KBM-7 (cell line): ENCODE data around the gene TMPRSS3.

Source experiments
- DNase-seq: peaks from one replicate; pipeline ENCODE4 v3.0.0-alpha.2; 2015
- in situ Hi-C: fragments of 300-500 bp; cut with MboI; formaldehyde crosslinking; loops from 2 replicates; pipeline ENCODE4 v1.14.3; 2020; ENCODE audit warnings: low sequenced_read_pairs, low pct_unique_long_range_greater_than_20kb, mixed read lengths

Gene TMPRSS3

DNA sequence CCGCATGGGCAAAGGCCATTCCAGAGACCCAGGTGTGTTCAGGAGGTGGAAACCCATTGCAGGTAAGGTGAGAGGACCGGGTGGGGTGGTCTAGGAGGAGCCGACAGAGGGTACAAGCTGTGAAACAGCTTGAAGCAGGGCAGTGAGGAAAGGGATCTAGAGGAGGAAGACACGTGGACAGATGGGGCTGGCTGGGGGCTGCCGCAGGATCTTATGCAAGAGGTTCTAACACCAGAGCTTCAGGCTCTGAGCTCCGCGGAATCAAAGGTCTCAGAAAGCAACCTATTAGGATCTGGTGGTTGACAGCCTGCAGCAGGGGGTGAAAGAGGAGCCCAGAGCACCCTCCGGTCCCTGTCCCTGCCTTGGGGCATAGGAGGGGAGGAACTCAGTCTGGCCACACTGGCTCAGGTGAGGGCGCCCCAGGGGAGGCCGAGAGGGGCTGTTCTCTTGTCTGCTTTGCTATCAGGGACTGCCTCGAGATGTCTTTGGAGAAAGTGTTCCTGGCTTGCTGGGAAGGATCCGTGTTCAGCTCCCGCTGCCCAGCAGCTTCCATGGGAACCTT, 31.5 kb downstream of the TMPRSS3 start:
- DNase-seq: no peak
- in situ Hi-C loops: no loop called here

DNA sequence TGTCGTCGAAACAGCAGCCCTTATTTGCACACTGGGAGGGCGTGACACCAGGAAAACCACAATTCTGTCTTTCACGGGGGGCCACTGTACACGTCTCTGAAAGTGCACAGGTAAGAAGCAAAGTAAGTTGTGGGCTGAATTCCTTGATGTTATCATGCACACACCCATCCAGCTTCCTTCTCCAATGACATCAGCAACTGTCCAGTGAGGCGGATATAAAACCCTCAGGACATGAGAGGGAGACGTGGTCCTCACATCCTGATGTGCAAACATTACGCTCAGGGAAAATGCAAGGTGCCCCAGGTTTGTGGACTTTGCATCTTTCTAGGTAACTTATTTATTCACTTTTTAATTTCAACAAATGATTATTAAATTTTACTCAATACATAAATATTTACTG, 32.5 kb downstream of the TMPRSS3 start:
- in situ Hi-C loops: no loop called here
- no peak for DNase-seq

DNA sequence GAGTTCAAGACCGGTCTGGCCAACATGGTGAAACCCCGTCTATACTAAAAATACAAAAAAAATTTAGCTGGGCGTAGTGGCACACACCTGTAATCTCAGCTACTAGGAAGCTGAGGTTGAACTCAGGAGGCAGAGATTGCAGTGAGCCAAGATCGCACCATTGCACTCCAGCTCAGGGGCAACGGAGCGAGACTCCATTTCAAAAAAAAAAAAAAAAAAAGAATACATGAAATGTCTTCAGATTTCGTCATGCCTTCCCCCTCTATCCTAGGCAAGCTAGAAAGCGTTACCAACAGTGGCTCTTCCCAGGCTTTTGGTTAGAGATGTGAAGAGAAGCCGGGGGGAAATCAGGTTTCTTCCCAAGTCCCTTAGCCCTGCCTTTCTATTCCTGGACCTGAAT, 33.2 kb downstream of the TMPRSS3 start:
- DNase-seq: no peak
- in situ Hi-C loops: no loop called here

DNA sequence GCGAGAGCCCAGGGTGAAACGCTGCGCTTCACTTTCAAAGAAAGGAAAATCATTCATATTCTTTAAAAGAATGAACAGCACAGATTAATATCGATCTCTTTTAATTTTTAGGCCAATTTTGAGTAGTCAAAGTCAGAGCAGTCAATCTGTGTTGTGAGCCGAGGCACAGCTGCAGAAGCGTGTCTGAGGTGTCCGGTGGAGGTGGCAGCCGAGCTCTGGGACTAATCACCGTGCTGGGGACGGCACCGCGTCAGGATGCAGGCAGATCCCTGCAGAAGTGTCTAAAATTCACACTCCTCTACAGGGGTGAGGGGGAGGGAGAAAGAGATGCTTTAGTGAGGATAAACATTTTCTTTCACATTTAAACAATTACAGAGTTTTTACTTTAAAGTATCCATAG, 33.7 kb downstream of the TMPRSS3 start:
- DNase-seq: no peak
- in situ Hi-C loops: no loop called here

DNA sequence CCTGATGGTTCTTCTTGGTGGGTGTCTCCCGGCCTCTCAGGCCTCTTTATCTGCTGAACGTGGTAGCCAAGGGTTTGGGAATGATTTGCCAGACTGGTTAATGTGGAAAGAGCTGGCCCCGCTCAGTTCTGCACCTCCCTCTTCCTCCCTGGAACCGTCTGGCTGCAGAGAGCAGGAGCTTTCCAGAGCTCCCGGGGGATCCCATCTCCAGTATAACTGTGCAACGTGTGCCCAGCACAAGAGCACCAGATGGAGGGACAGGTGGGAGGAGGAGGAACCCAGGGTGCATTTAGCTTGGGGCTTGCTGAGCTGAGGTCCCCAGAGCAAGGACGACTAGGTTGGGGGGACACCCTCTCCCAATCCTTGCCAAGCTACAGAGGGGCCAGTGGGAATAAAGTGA, 34.6 kb downstream of the TMPRSS3 start:
- in situ Hi-C loops: no loop called here
- DNase-seq: no peak

DNA sequence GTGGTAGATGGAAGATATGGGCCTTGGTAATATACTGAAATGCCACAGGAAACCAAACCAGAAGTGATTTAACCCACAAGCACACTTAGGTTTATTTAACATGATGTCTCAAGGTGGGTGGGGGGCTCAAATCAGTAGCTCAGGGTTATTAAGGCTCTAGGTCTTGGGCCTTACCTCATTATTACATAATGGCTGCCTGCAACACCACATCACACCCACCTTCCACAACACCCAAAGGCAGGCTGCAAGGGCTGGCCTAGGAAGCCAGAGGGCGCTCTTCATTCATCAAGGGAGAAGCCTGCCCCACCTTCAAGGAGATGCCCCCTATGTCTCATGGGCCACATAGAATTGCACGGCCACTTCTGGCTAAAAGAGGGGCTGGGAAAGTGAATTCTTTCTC, 35.5 kb downstream of the TMPRSS3 start:
- DNase-seq: peak; percentile 8
- in situ Hi-C loops: no loop called here

DNA sequence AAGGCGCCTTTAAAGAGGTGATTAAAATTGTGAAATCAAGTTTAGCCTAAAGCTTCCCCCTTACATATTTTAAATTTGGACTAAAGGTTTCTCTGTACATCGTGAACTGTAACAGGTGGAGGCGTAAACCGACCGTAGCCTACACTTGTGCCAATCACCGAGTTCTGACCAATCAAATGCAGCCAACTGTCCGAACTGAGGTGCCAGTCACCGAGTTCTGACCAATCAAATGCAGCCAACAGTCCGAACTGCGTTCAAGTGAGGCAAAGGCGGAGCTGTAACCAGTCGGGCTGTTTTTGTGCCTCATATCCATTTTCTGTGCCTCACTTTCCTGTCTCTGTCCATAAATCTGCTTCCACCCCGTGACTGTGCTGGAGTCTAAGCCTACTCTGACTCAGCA, 36.9 kb downstream of the TMPRSS3 start:
- no peak for DNase-seq
- in situ Hi-C loops: no loop called here

DNA sequence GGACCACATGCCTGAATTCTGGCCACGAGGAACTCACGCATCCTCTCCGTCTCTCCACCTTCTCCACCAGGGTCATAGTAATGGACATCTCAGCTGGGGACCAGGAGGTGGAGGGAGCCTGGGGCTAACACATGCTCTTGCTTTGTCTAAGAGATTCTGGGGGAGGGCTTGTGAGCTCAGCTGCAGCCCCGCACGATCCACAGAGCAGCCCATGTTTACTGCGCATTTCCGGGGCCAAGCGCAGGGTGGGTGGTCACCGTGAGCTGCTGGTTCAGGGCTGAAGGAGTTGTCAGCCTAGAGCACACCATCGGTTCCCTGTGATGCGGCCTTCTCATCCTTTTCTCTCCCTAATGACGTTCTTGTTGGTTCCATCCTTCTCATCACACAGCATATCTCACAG, 37.6 kb downstream of the TMPRSS3 start:
- no peak for DNase-seq
- in situ Hi-C loops: no loop called here

DNA sequence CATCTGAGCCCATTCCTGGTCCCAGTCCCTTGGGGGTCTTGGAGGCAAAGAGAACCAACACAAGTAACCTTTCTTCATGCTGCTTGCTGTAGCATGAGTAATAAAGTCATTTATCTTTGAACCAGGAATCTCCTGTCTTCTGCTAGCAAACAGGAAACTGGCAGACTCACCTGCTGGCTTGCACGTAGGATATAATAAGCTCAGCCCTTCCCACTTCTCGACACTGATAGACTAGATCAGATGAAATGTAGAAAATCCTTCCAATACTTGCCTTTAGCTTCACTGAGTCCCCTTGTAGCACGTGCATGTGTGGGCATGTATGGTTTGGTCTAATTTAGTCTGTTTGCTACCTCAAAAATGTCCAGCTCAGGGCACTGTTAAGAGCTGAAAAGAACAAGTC, 38.5 kb downstream of the TMPRSS3 start:
- in situ Hi-C loops: no loop called here
- no peak for DNase-seq

DNA sequence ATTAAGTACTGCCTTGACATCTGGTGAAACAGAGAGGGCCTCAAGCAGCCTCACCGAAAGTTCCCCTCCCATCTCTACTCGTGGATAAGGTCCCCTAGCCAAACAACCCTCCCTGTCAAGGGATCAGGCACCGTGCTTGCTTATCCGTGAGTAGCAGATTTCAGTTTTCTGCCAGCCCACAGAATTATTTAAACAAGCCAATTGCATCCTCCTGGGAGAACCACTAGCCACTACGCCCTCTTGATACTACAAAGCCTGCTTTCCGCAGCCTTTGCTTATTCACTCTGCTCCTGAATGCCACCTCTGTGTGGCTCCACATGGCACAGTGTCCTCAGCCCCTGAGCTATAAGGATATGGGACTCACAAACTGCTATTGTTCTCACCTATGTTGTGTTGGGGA, 39.2 kb downstream of the TMPRSS3 start:
- in situ Hi-C loops: no loop called here

DNA sequence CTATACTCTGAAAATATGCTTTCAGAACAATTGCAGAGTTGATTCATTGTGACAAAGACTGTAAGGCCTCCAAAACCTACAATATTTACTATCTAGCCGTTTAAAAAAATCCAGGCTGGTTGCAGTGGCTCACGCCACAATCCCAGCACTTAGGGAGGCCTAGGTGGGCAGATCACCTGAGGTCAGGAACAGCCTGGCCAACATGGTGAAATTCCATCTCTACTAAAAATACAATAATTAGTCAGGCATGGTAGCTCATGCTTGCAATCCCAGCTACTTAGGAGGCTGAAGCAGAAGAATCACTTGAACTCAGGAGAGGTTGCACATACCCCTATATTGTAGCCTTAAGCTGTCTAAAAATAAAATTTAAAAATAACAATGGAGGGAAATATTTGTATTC, 39.8 kb downstream of the TMPRSS3 start:
- in situ Hi-C loops: no loop called here
- no peak for DNase-seq

More for the DNA sequence above, 39.2 kb downstream of the TMPRSS3 start:
- no peak for DNase-seq

DNA sequence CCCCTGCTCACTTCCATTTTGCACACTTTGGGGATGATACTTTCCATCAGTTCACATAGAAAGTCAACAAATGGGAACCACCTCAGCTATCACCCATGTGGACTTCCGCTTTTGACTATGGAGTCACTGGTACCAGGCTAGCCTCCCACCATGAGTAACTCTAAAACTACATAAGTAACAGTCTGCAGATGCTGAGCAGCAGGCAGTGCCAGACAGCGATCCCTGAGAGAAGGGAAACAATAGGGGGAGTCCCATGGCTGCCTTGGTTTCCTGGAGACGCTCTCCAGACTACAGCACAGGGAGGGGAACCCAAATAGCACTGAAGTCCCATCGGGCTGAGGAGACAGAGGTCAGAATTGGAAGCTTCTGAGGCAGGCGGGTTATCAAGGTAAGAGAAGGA, 42.2 kb downstream of the TMPRSS3 start:
- no peak for DNase-seq
- in situ Hi-C loops: no loop called here

DNA sequence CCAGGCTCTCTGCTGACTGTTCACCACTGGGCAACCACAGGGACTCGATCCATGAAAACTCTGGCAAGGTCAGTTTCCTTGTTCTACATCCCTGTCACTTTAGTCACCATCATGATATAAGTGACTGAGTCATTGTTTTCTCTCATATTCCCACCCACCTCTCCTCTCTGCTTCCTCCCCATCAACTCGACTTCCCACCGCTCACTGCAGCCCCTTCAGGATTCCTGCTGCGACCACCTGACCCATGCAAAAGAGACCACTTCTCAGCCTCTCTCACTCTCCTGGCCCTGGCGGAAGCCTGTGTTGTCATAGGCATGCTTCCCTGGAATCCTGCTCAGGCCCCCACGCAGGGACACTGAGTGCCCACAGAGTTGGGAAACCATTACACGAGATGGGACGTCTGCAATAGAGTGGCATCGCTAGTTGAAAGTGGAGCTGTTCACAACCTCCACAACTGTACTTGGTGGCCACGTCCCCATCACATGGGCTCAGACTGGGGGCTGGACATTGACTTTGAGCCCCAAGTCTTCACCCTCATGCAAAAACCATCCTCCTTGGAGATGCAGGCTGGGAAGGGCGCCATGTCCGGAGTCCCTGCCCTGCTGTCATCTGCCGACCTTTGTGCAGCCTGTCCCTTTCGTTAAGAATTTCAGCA, 43.3 kb downstream of the TMPRSS3 start:
- no peak for DNase-seq

DNA sequence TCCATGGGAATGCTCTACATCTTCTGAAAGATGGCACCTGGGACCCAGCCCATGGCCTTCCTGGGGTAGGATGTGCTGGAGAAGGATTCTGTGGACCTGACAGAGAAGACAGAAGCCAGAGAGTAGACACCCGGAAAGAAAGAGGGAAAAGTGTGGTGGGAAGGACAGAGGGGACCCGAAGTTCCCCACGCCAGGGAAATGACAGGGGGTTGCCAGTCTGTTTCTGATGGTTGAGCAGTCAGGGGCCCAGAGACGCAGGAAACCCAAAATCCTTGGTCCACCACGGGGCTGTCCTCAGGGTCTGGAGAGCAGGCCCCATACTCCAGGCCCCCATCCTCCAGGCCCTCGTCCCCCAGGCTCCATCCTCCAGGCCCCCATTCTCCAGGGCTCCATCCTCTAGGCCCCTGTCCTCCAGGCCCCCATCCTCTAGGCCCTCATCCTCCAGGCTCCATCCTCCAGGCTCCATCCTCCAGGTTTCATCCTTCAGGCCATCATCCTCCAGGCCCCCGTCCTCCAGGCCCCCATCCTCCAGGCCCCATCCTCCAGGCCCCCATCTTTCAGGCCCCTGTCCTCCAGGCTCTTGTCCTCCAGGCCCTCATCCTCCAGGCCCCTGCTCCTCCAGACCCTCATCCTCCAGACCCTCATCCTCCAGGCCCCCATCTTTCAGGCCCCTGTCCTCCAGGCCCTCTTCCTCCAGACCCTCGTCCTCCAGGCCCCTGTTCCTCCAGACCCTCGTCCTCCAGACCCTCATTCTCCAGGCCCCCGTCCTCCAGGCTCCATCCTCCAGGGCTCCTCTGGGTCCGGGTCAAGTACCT, 44.0 kb downstream of the TMPRSS3 start:
- in situ Hi-C loops: no loop called here
- no peak for DNase-seq

More for the DNA sequence above, 43.3 kb downstream of the TMPRSS3 start:
- in situ Hi-C loops: no loop called here

DNA sequence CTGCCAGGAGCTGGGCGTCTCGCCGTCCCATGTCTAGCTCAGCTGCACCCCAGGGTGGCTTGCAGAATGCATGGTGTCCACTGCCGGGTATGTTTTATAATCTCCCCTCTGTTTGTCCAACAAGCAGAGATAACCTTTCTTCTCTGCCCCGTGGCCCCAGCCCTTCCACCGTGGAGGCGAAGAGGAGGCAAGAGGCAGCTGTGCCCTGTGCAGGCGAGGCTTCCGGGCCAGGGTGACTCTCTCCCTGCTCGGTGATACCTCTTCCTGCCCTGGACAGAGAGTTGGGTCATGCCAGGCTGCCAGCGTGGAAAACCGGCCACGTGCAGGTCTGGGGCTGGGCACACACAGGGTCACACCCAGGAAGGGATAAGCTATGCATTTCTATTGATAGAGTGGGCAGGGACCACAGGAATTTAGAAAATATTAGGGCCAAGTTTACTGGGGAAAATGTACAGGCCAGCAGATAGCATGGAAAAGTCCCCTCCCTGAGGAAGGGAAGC, 44.9 kb downstream of the TMPRSS3 start, which contains the start of gene TFF2:
TFF2 (minus strand) TSS at position 68 of the 500 bp plus-strand sequence; CDS start at position 31, 37 bp downstream.
- in situ Hi-C loops: no loop called here
- no peak for DNase-seq

DNA sequence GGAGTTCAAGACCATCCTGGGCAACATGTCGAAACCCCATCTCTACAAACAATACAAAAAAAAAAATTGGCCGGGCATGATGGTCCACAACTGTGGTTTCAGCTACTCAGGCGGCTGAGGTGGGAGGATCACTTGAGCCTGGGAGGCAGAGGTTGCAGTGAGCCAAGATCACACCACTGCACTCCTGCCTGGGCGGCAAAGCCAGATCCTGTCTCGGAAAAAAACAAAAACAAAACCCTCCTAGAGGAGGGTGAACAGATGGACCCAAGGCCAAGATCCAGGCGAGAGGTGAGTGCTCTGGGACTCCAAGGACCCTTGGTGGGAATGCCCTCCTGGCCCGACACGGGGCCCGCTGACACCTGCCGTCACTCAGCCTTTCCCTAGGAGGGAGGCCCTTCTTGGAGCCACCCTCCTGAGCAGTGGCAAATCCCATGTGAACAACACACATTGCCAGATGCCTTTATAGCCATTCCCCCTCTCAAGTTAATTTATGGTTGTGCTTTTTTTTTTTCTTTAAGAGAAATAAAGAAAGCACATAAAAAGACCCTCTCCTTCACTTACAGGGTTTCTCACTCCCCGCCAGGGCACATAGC, 45.4 kb downstream of the TMPRSS3 start:
- no peak for DNase-seq
- in situ Hi-C loops: no loop called here

DNA sequence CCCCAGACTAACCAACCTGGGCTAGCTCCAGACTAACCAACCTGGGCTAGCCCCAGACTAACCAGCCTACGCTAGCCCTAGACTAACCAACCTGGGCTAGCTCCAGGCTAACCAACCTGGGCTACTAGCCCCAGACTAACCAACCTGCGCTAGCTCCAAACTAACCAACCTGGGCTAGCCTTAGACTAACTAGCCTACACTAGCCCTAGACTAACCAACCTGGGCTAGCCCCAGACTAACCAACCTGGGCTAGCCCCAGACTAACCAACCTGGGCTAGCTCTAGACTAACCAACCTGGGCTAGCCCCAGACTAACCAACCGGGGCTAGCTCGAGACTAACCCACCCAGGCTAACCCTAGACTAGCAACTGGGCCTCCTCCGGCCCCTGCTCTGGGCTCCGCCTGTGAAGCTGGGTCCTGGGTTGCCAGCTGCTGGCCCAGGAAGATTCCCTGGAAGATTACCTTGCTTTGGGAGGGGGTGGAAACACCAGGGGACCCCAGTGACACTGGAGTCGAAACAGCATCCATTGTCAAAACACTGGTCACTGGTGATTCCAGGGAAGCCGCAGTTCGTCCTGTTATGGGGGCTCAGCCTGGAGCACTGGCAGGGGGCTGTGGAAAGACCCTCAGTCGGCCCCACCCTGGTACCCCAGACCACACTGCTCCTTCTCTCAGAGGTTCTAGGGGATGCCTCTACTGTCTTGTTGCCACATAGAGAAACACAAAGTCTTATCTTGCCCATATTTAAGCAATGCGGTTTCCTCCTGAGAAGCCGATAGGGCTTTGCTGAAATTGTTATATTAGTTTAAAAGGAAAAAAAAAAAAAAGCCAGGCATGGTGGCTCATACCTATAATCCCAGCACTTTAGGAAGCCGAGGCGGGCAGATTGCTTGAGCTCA, 46.2 kb downstream of the TMPRSS3 start:
- DNase-seq: no peak
- in situ Hi-C loops: no loop called here

DNA sequence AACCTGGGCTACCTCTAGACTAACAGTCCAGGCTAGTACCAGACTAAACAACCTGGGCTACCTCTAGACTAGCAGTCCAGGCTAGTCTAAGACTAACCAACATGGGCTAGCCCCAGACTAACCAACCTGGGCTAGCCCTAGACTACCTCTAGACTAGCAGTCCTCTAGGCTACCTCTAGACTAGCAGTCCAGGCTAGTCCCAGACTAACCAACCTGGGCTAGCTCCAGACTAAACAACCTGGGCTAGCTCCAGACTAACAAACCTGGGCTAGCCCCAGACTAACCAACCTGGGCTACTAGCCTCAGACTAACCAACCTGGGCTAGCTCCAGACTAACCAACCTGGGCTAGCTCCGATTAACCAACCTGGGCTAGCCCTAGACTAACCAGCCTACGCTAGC, 47.1 kb downstream of the TMPRSS3 start:
- no peak for DNase-seq
- in situ Hi-C loops: no loop called here
